ENCODE results near the gene DUSP2.

DUSP2 gene

GRCh38 chr2:96167407-96168013 is 22.3 kb upstream of the DUSP2 start:
- H3K9ac ChIP-seq = no peak overlapping the region
- H3K27me3 ChIP-seq (ENCODE audit: insufficient read depth, low read depth) = no peaks in the 10 kb centered on the region
- H2AFZ ChIP-seq (ENCODE audit: low read depth) = no peak overlapping the region
- H3K4me1 ChIP-seq (ENCODE audit: low read depth, poor library complexity, severe bottlenecking) = no peaks in the 10 kb centered on the region
- H3K27ac ChIP-seq = no peak overlapping the region
- no peaks in the 10 kb centered on the region for H4K20me1 ChIP-seq (ENCODE audit: insufficient read depth)
- no peaks in the 10 kb centered on the region for H3K79me2 ChIP-seq (ENCODE audit: insufficient read depth, low read depth)
- TF ChIP-seq, protein P1, sequence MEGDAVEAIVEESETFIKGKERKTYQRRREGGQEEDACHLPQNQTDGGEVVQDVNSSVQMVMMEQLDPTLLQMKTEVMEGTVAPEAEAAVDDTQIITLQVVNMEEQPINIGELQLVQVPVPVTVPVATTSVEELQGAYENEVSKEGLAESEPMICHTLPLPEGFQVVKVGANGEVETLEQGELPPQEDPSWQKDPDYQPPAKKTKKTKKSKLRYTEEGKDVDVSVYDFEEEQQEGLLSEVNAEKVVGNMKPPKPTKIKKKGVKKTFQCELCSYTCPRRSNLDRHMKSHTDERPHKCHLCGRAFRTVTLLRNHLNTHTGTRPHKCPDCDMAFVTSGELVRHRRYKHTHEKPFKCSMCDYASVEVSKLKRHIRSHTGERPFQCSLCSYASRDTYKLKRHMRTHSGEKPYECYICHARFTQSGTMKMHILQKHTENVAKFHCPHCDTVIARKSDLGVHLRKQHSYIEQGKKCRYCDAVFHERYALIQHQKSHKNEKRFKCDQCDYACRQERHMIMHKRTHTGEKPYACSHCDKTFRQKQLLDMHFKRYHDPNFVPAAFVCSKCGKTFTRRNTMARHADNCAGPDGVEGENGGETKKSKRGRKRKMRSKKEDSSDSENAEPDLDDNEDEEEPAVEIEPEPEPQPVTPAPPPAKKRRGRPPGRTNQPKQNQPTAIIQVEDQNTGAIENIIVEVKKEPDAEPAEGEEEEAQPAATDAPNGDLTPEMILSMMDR (conservative IDR thresholded peaks at IDR 0.05; ENCODE audit: low read depth, low read length) = no peak
- no peaks in the 10 kb centered on the region for H3K36me3 ChIP-seq (ENCODE audit: insufficient read depth)
- no peak overlapping the region for H3K4me3 ChIP-seq (IDR thresholded peaks at IDR 0.05; ENCODE audit: insufficient read depth, low read depth, low read length)
- H3K4me2 ChIP-seq = no peak overlapping the region

- Histone ChIP-seq H3K9ac (no peak overlapping the region), H3K4me1 (ENCODE audit: low read depth, poor library complexity, severe bottlenecking) (no peaks in the 10 kb centered on the region), H4K20me1 (ENCODE audit: insufficient read depth) (no peaks in the 10 kb centered on the region), H3K4me3 (IDR thresholded peaks at IDR 0.05; ENCODE audit: insufficient read depth, low read depth, low read length) (no peak overlapping the region), H3K27ac (no peak overlapping the region), H3K36me3 (ENCODE audit: insufficient read depth) (no peaks in the 10 kb centered on the region), H3K4me2 (no peak overlapping the region), H3K27me3 (ENCODE audit: insufficient read depth, low read depth) (no peaks in the 10 kb centered on the region), H2AFZ (ENCODE audit: low read depth) (no peak overlapping the region), H3K79me2 (ENCODE audit: insufficient read depth, low read depth) (no peaks in the 10 kb centered on the region)
- TF ChIP-seq, protein P1 (conservative IDR thresholded peaks at IDR 0.05; ENCODE audit: low read depth, low read length) = no peak
These were observed 19.4 kb upstream of the DUSP2 start for GRCh38 chr2:96164459-96165184.

DNA sequence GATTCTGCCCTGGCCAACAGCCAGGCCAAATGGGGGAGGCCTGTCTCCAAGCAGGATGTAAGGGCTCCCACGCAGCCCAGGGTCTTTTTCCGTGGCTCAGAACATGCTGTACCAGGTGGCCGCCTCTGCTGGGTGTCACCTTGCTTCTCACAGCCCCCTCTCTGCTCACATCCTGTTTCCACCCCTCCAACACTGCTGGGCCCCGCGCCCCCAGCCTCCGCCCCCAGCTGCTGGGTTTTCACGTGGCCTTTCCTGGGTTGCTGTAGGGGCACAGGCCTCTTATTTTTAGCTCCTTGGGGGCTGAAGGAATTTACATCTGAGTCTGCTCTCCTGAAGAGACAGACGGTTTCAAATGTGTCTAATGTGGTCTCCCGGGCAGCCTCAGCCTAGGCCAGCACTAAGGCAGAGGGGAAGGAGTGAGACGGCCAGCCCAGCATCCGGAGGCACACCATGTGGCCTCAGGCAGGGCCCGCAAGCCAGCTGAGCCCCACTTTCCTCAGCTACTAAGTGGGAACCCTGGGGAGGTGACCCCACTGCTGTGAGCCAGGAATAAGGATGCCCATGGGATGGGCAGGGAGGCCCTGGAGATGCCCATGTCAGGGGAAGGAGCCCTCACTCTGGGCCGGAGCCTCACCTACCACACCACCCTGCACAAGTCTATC is 18.7 kb upstream of the DUSP2 start:
- Histone ChIP-seq H3K36me3 (ENCODE audit: insufficient read depth) (no peaks in the 10 kb centered on the region), H3K27me3 (ENCODE audit: insufficient read depth, low read depth) (no peaks in the 10 kb centered on the region), H3K4me1 (ENCODE audit: low read depth, poor library complexity, severe bottlenecking) (no peaks in the 10 kb centered on the region), H3K27ac (no peak overlapping the region), H4K20me1 (ENCODE audit: insufficient read depth) (no peaks in the 10 kb centered on the region), H3K79me2 (ENCODE audit: insufficient read depth, low read depth) (no peaks in the 10 kb centered on the region), H3K4me3 (IDR thresholded peaks at IDR 0.05; ENCODE audit: insufficient read depth, low read depth, low read length) (no peak overlapping the region), H2AFZ (ENCODE audit: low read depth) (no peak overlapping the region), H3K4me2 (no peak overlapping the region), H3K9ac (no peak overlapping the region)
- TF ChIP-seq, protein P1 (conservative IDR thresholded peaks at IDR 0.05; ENCODE audit: low read depth, low read length) = no peak

- no peak overlapping the region for H3K4me3 ChIP-seq (IDR thresholded peaks at IDR 0.05; ENCODE audit: insufficient read depth, low read depth, low read length)
- no peaks in the 10 kb centered on the region for H4K20me1 ChIP-seq (ENCODE audit: insufficient read depth)
- no peak overlapping the region for H3K9ac ChIP-seq
- TF ChIP-seq, protein P1 (conservative IDR thresholded peaks at IDR 0.05; ENCODE audit: low read depth, low read length) = no peak
- H3K4me2 ChIP-seq = no peak overlapping the region
- H3K79me2 ChIP-seq (ENCODE audit: insufficient read depth, low read depth) = no peaks in the 10 kb centered on the region
- H3K4me1 ChIP-seq (ENCODE audit: low read depth, poor library complexity, severe bottlenecking) = no peaks in the 10 kb centered on the region
- H2AFZ ChIP-seq (ENCODE audit: low read depth) = no peak overlapping the region
- no peak overlapping the region for H3K27ac ChIP-seq
- H3K36me3 ChIP-seq (ENCODE audit: insufficient read depth) = no peaks in the 10 kb centered on the region
- no peaks in the 10 kb centered on the region for H3K27me3 ChIP-seq (ENCODE audit: insufficient read depth, low read depth)
These were observed 18.2 kb upstream of the DUSP2 start for GRCh38 chr2:96163415-96163767.
